Measurements from ENCODE around the gene COL7A1.

GRCh38 chr3:48598323-48599076 lies 3.4 kb upstream of the COL7A1 start:
- TF ChIP-seq CTCF (IDR thresholded peaks at IDR 0.05), result no peak
- TF ChIP-seq POLR2A (IDR thresholded peaks at IDR 0.05), result no peak

Measured in tibial nerve (tissue), 3 donors.